DOHH2 (cell line): ENCODE results near the gene SEC31B.

ENCODE experiments used
- H3F3A ChIP-seq: fragments of 200-600 bp; sonication (generic), shearing (Covaris generic); 2 replicates; pipeline ENCODE4 v1.6.0; 2016; ENCODE audit warnings: antibody characterized with exemption, mild to moderate bottlenecking; ENCODE audit not compliant: control insufficient read depth, insufficient read depth
- H3K27ac ChIP-seq: fragments of 200-600 bp; sonication (generic); 2 replicates; pipeline ENCODE4 v1.5.1; 2014; ENCODE audit warnings: low read depth, mild to moderate bottlenecking, low read length, moderate library complexity
- H3K27me3 ChIP-seq: fragments of 200-600 bp; sonication (generic); 2 replicates; pipeline ENCODE4 v1.6.1; 2014; ENCODE audit warnings: mild to moderate bottlenecking, low read length, mixed read lengths; ENCODE audit not compliant: control insufficient read depth
- H3K36me3 ChIP-seq: fragments of 200-600 bp; sonication (generic); 2 replicates; pipeline ENCODE4 v1.6.1; 2014; ENCODE audit warnings: mild to moderate bottlenecking, low read length, moderate library complexity, mixed read lengths; ENCODE audit not compliant: control insufficient read depth
- H3K4me1 ChIP-seq: fragments of 200-600 bp; sonication (generic); 2 replicates; pipeline ENCODE4 v1.6.1; 2014; ENCODE audit warnings: mild to moderate bottlenecking, low read length, mixed read lengths; ENCODE audit not compliant: control insufficient read depth
- H3K4me2 ChIP-seq: fragments of 200-600 bp; sonication (generic); 2 replicates; pipeline ENCODE4 v1.6.0; 2014; ENCODE audit warnings: mild to moderate bottlenecking, low read length, moderate library complexity
- H3K4me3 ChIP-seq: fragments of 200-600 bp; sonication (generic); 2 replicates; pipeline ENCODE4 v1.5.1; 2014; ENCODE audit warnings: mild to moderate bottlenecking, low read length, mixed read lengths
- H3K79me2 ChIP-seq: fragments of 200-600 bp; sonication (generic); 2 replicates; pipeline ENCODE4 v1.6.1; 2014; ENCODE audit warnings: mild to moderate bottlenecking, low read length, mixed read lengths; ENCODE audit not compliant: control insufficient read depth
- H3K9me2 ChIP-seq: fragments of 200-600 bp; sonication (generic); replicated peaks from 2 replicates; pipeline ENCODE4 v1.6.1; 2014; ENCODE audit warnings: mild to moderate bottlenecking, low read length, mixed read lengths; ENCODE audit not compliant: control insufficient read depth
- H3K9me3 ChIP-seq: fragments of 200-600 bp; sonication (generic); 2 replicates; pipeline ENCODE4 v1.6.1; 2014; ENCODE audit warnings: antibody characterized with exemption, low read length, mixed read lengths; ENCODE audit not compliant: control insufficient read depth, insufficient read depth
- H4K20me1 ChIP-seq: fragments of 200-600 bp; sonication (generic); 2 replicates; pipeline ENCODE4 v1.6.0; 2014; ENCODE audit warnings: low read depth, mild to moderate bottlenecking, antibody characterized with exemption, low read length, moderate library complexity; ENCODE audit not compliant: control insufficient read depth, insufficient read depth
- CTCF ChIP-seq: fragments of 200-600 bp; sonication (generic); IDR thresholded peaks from one replicate; pipeline ENCODE4 v1.5.1; 2014; ENCODE audit warnings: antibody characterized with exemption, mild to moderate bottlenecking, low read depth, low read length; ENCODE audit not compliant: poor library complexity, severe bottlenecking
- EZH2phosphoT487 ChIP-seq: fragments of 200-600 bp; sonication (generic); IDR thresholded peaks from 2 replicates; pipeline ENCODE4 v1.6.1; 2017; ENCODE audit warnings: borderline replicate concordance, mild to moderate bottlenecking, antibody characterized with exemption, low read length, moderate library complexity, mixed read lengths

The SEC31B gene

GRCh38 chr10:100535338-100535714 lies 15.7 kb upstream of the SEC31B start:
- no peaks in the 10 kb centered on the region; the same call in 1 of the 2 replicates for H4K20me1 ChIP-seq
- H3K4me2 ChIP-seq, result peak overlapping the region; percentile 48
- no peaks in the 10 kb centered on the region for H3K9me2 ChIP-seq
- peak overlapping the region; percentile 87 for H3K4me3 ChIP-seq
- peaks cover 32% of the 10 kb centered on the region for H3K36me3 ChIP-seq
- H3K79me2 ChIP-seq, result peaks cover 31% of the 10 kb centered on the region
- no peak overlapping the region for H3K27ac ChIP-seq
- peaks cover 9% of the 10 kb centered on the region for H3F3A ChIP-seq
- no peaks in the 10 kb centered on the region for H3K9me3 ChIP-seq
- peaks cover 34% of the 10 kb centered on the region for H3K4me1 ChIP-seq
- TF ChIP-seq CTCF (no peak), EZH2phosphoT487 (no peak)
- H3K27me3 ChIP-seq, result no peaks in the 10 kb centered on the region

GRCh38 chr10:100534726-100535125 lies 15.1 kb upstream of the SEC31B start:
- no peak overlapping the region for H3K27ac ChIP-seq
- 0 out of 2 replicates have a peak overlapping the region, but pooled peaks have one; percentile 48 for H3K4me2 ChIP-seq
- no peak overlapping the region; the same call in 1 of the 2 replicates for H3K4me3 ChIP-seq
- peaks cover 36% of the 10 kb centered on the region for H3K79me2 ChIP-seq
- peaks cover 29% of the 10 kb centered on the region for H3K36me3 ChIP-seq
- H3K9me2 ChIP-seq, result no peaks in the 10 kb centered on the region
- TF ChIP-seq CTCF, result no peak
- TF ChIP-seq EZH2phosphoT487, result no peak
- H3F3A ChIP-seq, result peaks cover 9% of the 10 kb centered on the region
- no peaks in the 10 kb centered on the region for H3K27me3 ChIP-seq
- H3K9me3 ChIP-seq, result no peaks in the 10 kb centered on the region
- H4K20me1 ChIP-seq, result no peaks in the 10 kb centered on the region; the same call in 1 of the 2 replicates
- peaks cover 40% of the 10 kb centered on the region for H3K4me1 ChIP-seq

- Histone ChIP-seq H3K36me3 (peaks cover 34% of the 10 kb centered on the region), H4K20me1 (peaks cover 5% of the 10 kb centered on the region; the same call in 1 of the 2 replicates), H3K4me2 (no peak overlapping the region), H3K79me2 (peaks cover 44% of the 10 kb centered on the region), H3K4me1 (peaks cover 39% of the 10 kb centered on the region), H3K9me3 (no peaks in the 10 kb centered on the region), H3K27me3 (no peaks in the 10 kb centered on the region), H3K4me3 (no peak overlapping the region), H3K9me2 (no peaks in the 10 kb centered on the region), H3K27ac (no peak overlapping the region), H3F3A (peaks cover 6% of the 10 kb centered on the region)
- TF ChIP-seq EZH2phosphoT487 (no peak), CTCF (no peak)
These were observed 12.1 kb upstream of the SEC31B start for GRCh38 chr10:100531761-100532160.
